ENCODE measurements around the gene BCDIN3D. TPM values are rescaled to one million over a fixed set of nuclear protein-coding genes. Genes with fewer than 3 reads are reported as not detected.

Gene BCDIN3D
- total and polyA plus RNA-seq, 2 of the 8 experiments (the other 6 are each of a cell fraction or from before 2014, with no cell fraction given) = 1.6 to 2.4 TPM

- TF ChIP-seq CHD7 (IDR thresholded peaks at IDR 0.05; ENCODE audit: insufficient replicate concordance, low read length) = no peak
- TF ChIP-seq POLR2AphosphoS5 (IDR thresholded peaks at IDR 0.05; ENCODE audit: low read depth, low read length) = no peak
- TF ChIP-seq POLR2A (IDR thresholded peaks at IDR 0.05; ENCODE audit: control extremely low read depth in 1 of 2, low read depth in 2 of 2, low read length in 2 of 2) = no peak
- no peak for TF ChIP-seq CHD2 (IDR thresholded peaks at IDR 0.05; ENCODE audit: low read length)
- TF ChIP-seq CHD1 (IDR thresholded peaks at IDR 0.05; ENCODE audit: low read depth, low read length) = no peak
- no peak for TF ChIP-seq ATF2 (IDR thresholded peaks at IDR 0.05; ENCODE audit: low read length)
Observed at GRCh38 chr12:49890096-49890461, 47.2 kb upstream of the BCDIN3D start (continued).

Measured in H1 (cell line).